ENCODE results near the gene P2RY6. TPM values are rescaled to one million over a fixed set of nuclear protein-coding genes. Genes with fewer than 3 reads are reported as not detected.

The P2RY6 gene
- total RNA-seq, 6 experiments from 2014 or later, result 0.54 to 2.4 (median 1.9) TPM

GRCh38 chr11:73307323-73308002, 35.3 kb downstream of the P2RY6 start:
- H3K36me3 Mint-ChIP-seq (ENCODE audit: low read depth), result peaks cover 17% of the 10 kb centered on the region
- H3K27me3 Mint-ChIP-seq (ENCODE audit: insufficient read depth), result no peaks in the 10 kb centered on the region; the same call in none of the 2 replicates
- peak; percentile 89 for TF ChIP-seq CTCF (IDR thresholded peaks at IDR 0.05)
- peak overlapping the region; percentile 86 for H3K4me3 Mint-ChIP-seq
- H3K4me1 Mint-ChIP-seq (ENCODE audit: low read depth), result peaks cover 53% of the 10 kb centered on the region
- peak overlapping the region; percentile 84 for H3K27ac Mint-ChIP-seq
- no peaks in the 10 kb centered on the region for H3K9me3 Mint-ChIP-seq
- DNase-seq, result peak; percentile 98

GRCh38 chr11:73308003-73308960, 36.1 kb downstream of the P2RY6 start, which contains the start of gene ARHGEF17:
TSS of gene ARHGEF17 (plus strand) at chr11:73308276. CDS start at chr11:73308639, 363 bp downstream.
- Mint-ChIP-seq H3K27me3 (ENCODE audit: insufficient read depth) (no peaks in the 10 kb centered on the region; the same call in none of the 2 replicates), H3K9me3 (no peaks in the 10 kb centered on the region), H3K4me1 (ENCODE audit: low read depth) (peaks cover 61% of the 10 kb centered on the region), H3K36me3 (ENCODE audit: low read depth) (peaks cover 23% of the 10 kb centered on the region), H3K4me3 (peak within 1 kb of the TSS; percentile 91), H3K27ac (peak within 1 kb of the TSS; percentile 84)
- no peak for TF ChIP-seq CTCF (IDR thresholded peaks at IDR 0.05)
- peak; percentile 62 for DNase-seq

- TF ChIP-seq CTCF (IDR thresholded peaks at IDR 0.05), result no peak
- peak; percentile 96 for DNase-seq
- Mint-ChIP-seq H3K9me3 (no peaks in the 10 kb centered on the region), H3K27ac (peak overlapping the region; percentile 76), H3K27me3 (ENCODE audit: insufficient read depth) (peaks cover 1% of the 10 kb centered on the region), H3K36me3 (ENCODE audit: low read depth) (peaks cover 31% of the 10 kb centered on the region), H3K4me3 (peak overlapping the region; percentile 91), H3K4me1 (ENCODE audit: low read depth) (peaks cover 71% of the 10 kb centered on the region)
Measured at GRCh38 chr11:73308961-73309919, 37.1 kb downstream of the P2RY6 start.

GRCh38 chr11:73310076-73310475, 37.9 kb downstream of the P2RY6 start:
- Mint-ChIP-seq H3K36me3 (ENCODE audit: low read depth) (peaks cover 40% of the 10 kb centered on the region), H3K4me3 (peak overlapping the region; percentile 91), H3K4me1 (ENCODE audit: low read depth) (peaks cover 74% of the 10 kb centered on the region), H3K27me3 (ENCODE audit: insufficient read depth) (peaks cover 3% of the 10 kb centered on the region), H3K27ac (peak overlapping the region; percentile 76), H3K9me3 (no peaks in the 10 kb centered on the region)
- TF ChIP-seq CTCF (IDR thresholded peaks at IDR 0.05), result no peak
- no peak for DNase-seq

Measured in HFFc6 (cell line).